ENCODE results near the gene HSPG2. TPM values are rescaled to one million over a fixed set of nuclear protein-coding genes. Genes with fewer than 3 reads are reported as not detected.

HSPG2 gene
- total RNA-seq, 1 experiment from 2014 or later: 35.1 TPM

DNA sequence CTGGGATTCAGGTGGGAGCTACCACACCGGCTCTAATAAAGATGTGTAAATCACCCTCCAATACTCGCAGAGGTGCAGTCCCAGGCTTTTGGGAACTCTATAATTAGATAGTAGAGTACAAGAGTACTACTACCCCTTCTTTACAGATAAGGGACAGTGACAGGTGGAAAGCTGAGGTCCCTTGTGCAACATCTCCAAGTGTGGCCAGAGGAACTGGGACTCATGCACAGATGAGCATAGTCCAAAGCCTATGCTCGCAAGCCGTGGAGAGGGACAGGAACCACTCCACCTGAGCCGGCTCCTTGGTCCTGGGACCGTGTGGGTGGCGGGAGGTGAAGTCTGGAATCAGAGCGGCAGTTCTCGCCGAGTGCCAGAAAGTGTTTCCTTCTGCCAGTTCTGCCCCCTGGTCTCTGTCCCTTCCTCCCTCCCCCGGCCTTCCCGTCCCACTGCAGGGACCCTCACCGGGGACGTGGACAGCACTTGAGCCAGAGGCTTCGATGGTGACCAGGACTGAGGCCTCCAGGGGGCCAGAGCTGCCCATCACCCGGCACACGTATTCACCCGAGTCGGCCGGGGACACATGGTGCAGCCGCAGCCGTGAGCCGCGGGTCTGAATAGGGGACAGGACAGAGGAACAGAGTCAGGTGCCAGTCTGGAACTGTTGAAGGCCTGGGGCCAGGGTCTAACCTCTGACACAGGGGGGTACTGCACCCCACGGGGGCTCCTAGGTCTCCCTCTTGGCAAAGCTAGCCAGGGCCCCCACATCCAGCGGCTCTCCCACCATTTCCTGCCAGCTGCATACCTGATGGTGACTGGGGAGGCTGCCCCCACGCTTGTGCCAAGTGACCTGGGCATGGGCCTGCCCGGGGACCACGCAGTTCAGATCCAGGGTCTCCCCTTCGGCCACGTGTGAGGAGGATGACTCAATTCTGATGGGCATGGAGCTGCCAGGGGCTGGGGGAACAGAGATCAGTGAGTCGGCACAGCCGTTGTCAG is 91.2 kb downstream of the HSPG2 start:
- no peak overlapping the region for H3K9ac ChIP-seq (ENCODE audit: low read length)
- no peaks in the 10 kb centered on the region for H3K4me1 ChIP-seq (ENCODE audit: insufficient read depth, low read length)
- H3K4me2 ChIP-seq (ENCODE audit: low read length): no peak overlapping the region
- DNase-seq (no peak), ATAC-seq (no peak)
- H3K4me3 ChIP-seq (ENCODE audit: low read length): no peak overlapping the region
- no peaks in the 10 kb centered on the region for H3K9me2 ChIP-seq (replicated peaks; ENCODE audit: low read length)
- intact Hi-C loops (cut with micrococcal nuclease): no loop called here
- no peaks in the 10 kb centered on the region for H4K20me1 ChIP-seq (ENCODE audit: low read length)
- no peak overlapping the region for H2AFZ ChIP-seq (ENCODE audit: low read length)
- no peaks in the 10 kb centered on the region for H3K27me3 ChIP-seq (ENCODE audit: low read length)
- no peaks in the 10 kb centered on the region for H3K9me3 ChIP-seq (ENCODE audit: low read length)
- CTCF ChIA-PET: no interaction called here
- no peaks in the 10 kb centered on the region for H3F3A ChIP-seq (ENCODE audit: low read length, unreplicated experiment)
- H3K27ac ChIP-seq (ENCODE audit: low read length): no peak overlapping the region
- 0 out of 2 replicates have a peak, but pooled peaks cover 4% of the 10 kb centered on the region for H3K36me3 ChIP-seq (ENCODE audit: low read depth, low read length)
- H3K79me2 ChIP-seq (ENCODE audit: low read length): no peaks in the 10 kb centered on the region
- BruUV-seq (replicated peaks): no TSS peak
- POLR2A ChIA-PET (ENCODE audit: unreplicated experiment): no interaction called here
- no peak for TF ChIP-seq CTCF (conservative IDR thresholded peaks at IDR 0.05; ENCODE audit: low read depth, low read length)
- TF ChIP-seq EZH2 (IDR thresholded peaks at IDR 0.05; ENCODE audit: low read length, unreplicated experiment): no peak
- no peak for TF ChIP-seq EZH2phosphoT487 (IDR thresholded peaks at IDR 0.05; ENCODE audit: borderline replicate concordance, low read length)

- Histone ChIP-seq H3K27me3 (ENCODE audit: low read length) (no peaks in the 10 kb centered on the region), H3K36me3 (ENCODE audit: low read depth, low read length) (0 out of 2 replicates have a peak, but pooled peaks cover 4% of the 10 kb centered on the region), H3F3A (ENCODE audit: low read length, unreplicated experiment) (no peaks in the 10 kb centered on the region), H3K4me2 (ENCODE audit: low read length) (no peak overlapping the region), H3K9me3 (ENCODE audit: low read length) (no peaks in the 10 kb centered on the region), H3K27ac (ENCODE audit: low read length) (no peak overlapping the region), H3K4me1 (ENCODE audit: insufficient read depth, low read length) (no peaks in the 10 kb centered on the region), H3K9ac (ENCODE audit: low read length) (no peak overlapping the region), H3K9me2 (replicated peaks; ENCODE audit: low read length) (no peaks in the 10 kb centered on the region), H4K20me1 (ENCODE audit: low read length) (no peaks in the 10 kb centered on the region), H3K4me3 (ENCODE audit: low read length) (no peak overlapping the region), H2AFZ (ENCODE audit: low read length) (no peak overlapping the region), H3K79me2 (ENCODE audit: low read length) (no peaks in the 10 kb centered on the region)
- DNase-seq: no peak
- intact Hi-C loops (cut with micrococcal nuclease): no loop called here
- ChIA-PET CTCF (no interaction called here), POLR2A (ENCODE audit: unreplicated experiment) (no interaction called here)
- ATAC-seq: no peak
- BruUV-seq (replicated peaks): no TSS peak
- TF ChIP-seq EZH2phosphoT487 (IDR thresholded peaks at IDR 0.05; ENCODE audit: borderline replicate concordance, low read length) (no peak), EZH2 (IDR thresholded peaks at IDR 0.05; ENCODE audit: low read length, unreplicated experiment) (no peak), CTCF (conservative IDR thresholded peaks at IDR 0.05; ENCODE audit: low read depth, low read length) (no peak)
Measured at GRCh38 chr1:21843996-21844395, 93.1 kb downstream of the HSPG2 start.

DNA sequence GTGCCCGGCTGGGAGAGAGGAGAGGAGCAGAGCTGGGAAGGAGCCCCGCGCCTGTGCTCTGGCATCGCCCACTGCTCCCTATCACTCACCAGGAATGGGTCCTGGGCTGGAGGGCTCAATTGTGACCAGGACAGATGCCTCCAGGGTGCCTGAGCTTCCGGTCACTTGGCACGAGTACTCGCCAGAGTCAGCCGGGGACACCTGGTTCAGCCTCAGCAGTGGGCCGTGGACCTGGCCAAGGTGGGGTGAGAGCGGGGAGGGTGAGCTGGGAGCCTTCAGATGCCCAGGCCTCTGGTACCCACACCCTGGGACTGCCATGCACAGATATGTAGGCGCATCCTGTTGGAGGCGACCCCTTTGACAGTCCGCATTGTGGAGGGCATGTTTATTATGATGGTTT is 93.9 kb downstream of the HSPG2 start:
- H3K9ac ChIP-seq (ENCODE audit: low read length): no peak overlapping the region
- H3F3A ChIP-seq (ENCODE audit: low read length, unreplicated experiment): no peaks in the 10 kb centered on the region
- H4K20me1 ChIP-seq (ENCODE audit: low read length): no peaks in the 10 kb centered on the region
- H3K27ac ChIP-seq (ENCODE audit: low read length): no peak overlapping the region
- H3K4me2 ChIP-seq (ENCODE audit: low read length): no peak overlapping the region
- no peak for DNase-seq
- no peak overlapping the region for H2AFZ ChIP-seq (ENCODE audit: low read length)
- POLR2A ChIA-PET (ENCODE audit: unreplicated experiment): no interaction called here
- TF ChIP-seq EZH2 (IDR thresholded peaks at IDR 0.05; ENCODE audit: low read length, unreplicated experiment): no peak
- TF ChIP-seq CTCF (conservative IDR thresholded peaks at IDR 0.05; ENCODE audit: low read depth, low read length): no peak
- TF ChIP-seq EZH2phosphoT487 (IDR thresholded peaks at IDR 0.05; ENCODE audit: borderline replicate concordance, low read length): no peak
- no peaks in the 10 kb centered on the region for H3K27me3 ChIP-seq (ENCODE audit: low read length)
- H3K36me3 ChIP-seq (ENCODE audit: low read depth, low read length): 0 out of 2 replicates have a peak, but pooled peaks cover 4% of the 10 kb centered on the region
- H3K4me3 ChIP-seq (ENCODE audit: low read length): no peak overlapping the region
- H3K79me2 ChIP-seq (ENCODE audit: low read length): no peaks in the 10 kb centered on the region
- CTCF ChIA-PET: no interaction called here
- ATAC-seq: no peak
- no peaks in the 10 kb centered on the region for H3K9me3 ChIP-seq (ENCODE audit: low read length)
- intact Hi-C loops (cut with micrococcal nuclease): no loop called here
- no TSS peak for BruUV-seq (replicated peaks)
- H3K9me2 ChIP-seq (replicated peaks; ENCODE audit: low read length): no peaks in the 10 kb centered on the region
- H3K4me1 ChIP-seq (ENCODE audit: insufficient read depth, low read length): no peaks in the 10 kb centered on the region

All from PC-3 (cell line).